Amygdala (tissue), 56 donors: Measurements from ENCODE around the gene BSCL2.
"Not testable (repeated sequence)": the region's sequence is repeated elsewhere in the genome, so short reads cannot be mapped to it uniquely, and the experiment has no call there.

Source experiments
- DNase-seq, 56 donors: peaks; one replicate each; lab custom pipeline; 2025; lab: John Stamatoyannopoulos, UW

BSCL2 gene

GRCh38 chr11:62689421-62690183 lies 17.6 kb downstream of the BSCL2 start, which contains the start of gene LRRN4CL:
TSS of gene LRRN4CL (minus strand) at chr11:62689530. CDS start at chr11:62688508, 1,022 bp downstream.
- DNase-seq: peak in 8 of 56 donors; percentile 3 to 47 (median 24)

GRCh38 chr11:62688491-62688890 lies 18.7 kb downstream of the BSCL2 start:
- DNase-seq: no peak

- no peak for DNase-seq
These were observed 19.5 kb downstream of the BSCL2 start for GRCh38 chr11:62687508-62688396.

GRCh38 chr11:62682518-62682917 lies 24.7 kb downstream of the BSCL2 start:
- DNase-seq: no peak

GRCh38 chr11:62680825-62681240 lies 26.4 kb downstream of the BSCL2 start:
- DNase-seq: peak in 4 of 56 donors; percentile 7 to 12 (median 8)

- peak; percentile 22 to 91 (median 80) for DNase-seq
These were observed 28.2 kb downstream of the BSCL2 start, which contains the start of gene UBXN1 for GRCh38 chr11:62678770-62679696. TSS of gene UBXN1 (minus strand) at chr11:62679073. CDS start at chr11:62678923, 150 bp downstream.

- no peak for DNase-seq
These were observed 28.8 kb downstream of the BSCL2 start for GRCh38 chr11:62678433-62678769.

- no peak for DNase-seq
These were observed 29.5 kb downstream of the BSCL2 start for GRCh38 chr11:62677714-62678113.

- no peak for DNase-seq
These were observed 30.1 kb downstream of the BSCL2 start for GRCh38 chr11:62677156-62677555.

- no peak for DNase-seq
These were observed 30.5 kb downstream of the BSCL2 start for GRCh38 chr11:62676698-62677097.

- not testable (repeated sequence) for DNase-seq
These were observed 31.8 kb downstream of the BSCL2 start for GRCh38 chr11:62675415-62675814.

- DNase-seq: no peak
These were observed 34.1 kb downstream of the BSCL2 start for GRCh38 chr11:62673196-62673525.

GRCh38 chr11:62671608-62672389 lies 35.4 kb downstream of the BSCL2 start, which contains the start of the genes LBHD1 and UQCC3:
TSS of gene LBHD1 (minus strand) at chr11:62672267. CDS start at chr11:62670031, 2,236 bp downstream.
TSS of gene UQCC3 (plus strand) at chr11:62671673. CDS start at chr11:62671746, 73 bp downstream.
- peak in 55 of 56 donors; percentile 27 to 88 (median 72) for DNase-seq

GRCh38 chr11:62671236-62671607 lies 36.0 kb downstream of the BSCL2 start:
- DNase-seq: no peak

GRCh38 chr11:62669420-62670161 lies 37.6 kb downstream of the BSCL2 start:
- DNase-seq: no peak

- no peak for DNase-seq
These were observed 39.8 kb downstream of the BSCL2 start for GRCh38 chr11:62667460-62667859.

GRCh38 chr11:62666259-62666926 lies 40.8 kb downstream of the BSCL2 start:
- no peak for DNase-seq
